Stimulated activated CD8-positive, alpha-beta memory T cell treated with anti-CD3 and anti-CD28 coated beads, Interleukin-15, amount 100 ng/mL, for 1 hour (primary cell): Measurements from ENCODE around the gene ANKHD1.
A peak's percentile ranks its signal among the peaks of the same experiment; 100 is the strongest.

Experiments used
- DNase-seq: peaks from one replicate; pipeline ENCODE4 v3.0.0-alpha.2; 2020; ENCODE audit warnings: low read depth

Gene ANKHD1

GRCh38 chr5:140371356-140372151, 30.1 kb upstream of the ANKHD1 start:
- no peak for DNase-seq

GRCh38 chr5:140372971-140373487, 28.6 kb upstream of the ANKHD1 start:
- DNase-seq: peak; percentile 14

- no peak for DNase-seq
Measured at GRCh38 chr5:140381351-140381750, 20.3 kb upstream of the ANKHD1 start.

- no peak for DNase-seq
Measured at GRCh38 chr5:140381972-140382371, 19.7 kb upstream of the ANKHD1 start.

GRCh38 chr5:140382866-140383265, 18.8 kb upstream of the ANKHD1 start:
- DNase-seq: no peak

- no peak for DNase-seq
Measured at GRCh38 chr5:140383300-140383699, 18.3 kb upstream of the ANKHD1 start.

- DNase-seq: no peak
Measured at GRCh38 chr5:140388052-140388451, 13.6 kb upstream of the ANKHD1 start.

GRCh38 chr5:140391312-140391711, 10.3 kb upstream of the ANKHD1 start:
- no peak for DNase-seq

GRCh38 chr5:140391732-140392131, 9.9 kb upstream of the ANKHD1 start:
- no peak for DNase-seq

- no peak for DNase-seq
Measured at GRCh38 chr5:140393738-140394137, 7.9 kb upstream of the ANKHD1 start.

- no peak for DNase-seq
Measured at GRCh38 chr5:140398379-140398811, 3.2 kb upstream of the ANKHD1 start.

- no peak for DNase-seq
Measured at GRCh38 chr5:140399979-140400729, 1.5 kb upstream of the ANKHD1 start.

- peak; percentile 67 for DNase-seq
Measured at GRCh38 chr5:140400730-140401361, 787 bp upstream of the ANKHD1 start.

GRCh38 chr5:140402258-140403074, 833 bp downstream of the ANKHD1 start:
- peak; percentile 1 for DNase-seq

GRCh38 chr5:140403613-140404012, 2.0 kb downstream of the ANKHD1 start:
- DNase-seq: no peak

- no peak for DNase-seq
Measured at GRCh38 chr5:140408750-140409241, 7.2 kb downstream of the ANKHD1 start.

GRCh38 chr5:140413230-140413629, 11.6 kb downstream of the ANKHD1 start:
- no peak for DNase-seq

GRCh38 chr5:140417235-140417634, 15.6 kb downstream of the ANKHD1 start:
- DNase-seq: no peak

GRCh38 chr5:140418862-140419520, 17.4 kb downstream of the ANKHD1 start:
- no peak for DNase-seq

GRCh38 chr5:140420226-140420570, 18.6 kb downstream of the ANKHD1 start:
- DNase-seq: no peak
